Choroid plexus epithelial cell (primary cell): ENCODE data around the gene ZNF142.

Experiments
- DNase-seq: peaks from one replicate; pipeline ENCODE4 v3.0.0-alpha.2; 2010; ENCODE audit warnings: low read depth
- H3K4me3 ChIP-seq: 2 replicates; pipeline ENCODE4 v1.5.1; 2011; ENCODE audit warnings: low read depth, mild to moderate bottlenecking, control low read depth, low read length, moderate library complexity
- CTCF ChIP-seq: conservative IDR thresholded peaks from 2 replicates; pipeline ENCODE4 v1.5.1; 2011; ENCODE audit warnings: low read depth, mild to moderate bottlenecking, control low read depth, inconsistent platforms, low read length, moderate library complexity

The ZNF142 gene

GRCh38 chr2:218622606-218623365 lies 36.6 kb downstream of the ZNF142 start:
- TF ChIP-seq CTCF = no peak
- H3K4me3 ChIP-seq = no peak overlapping the region
- DNase-seq = peak; percentile 45

- TF ChIP-seq CTCF = no peak
- no peak overlapping the region for H3K4me3 ChIP-seq
- DNase-seq = no peak
Measured at GRCh38 chr2:218621007-218621406, 38.4 kb downstream of the ZNF142 start.

- DNase-seq = no peak
- no peak for TF ChIP-seq CTCF
- no peak overlapping the region for H3K4me3 ChIP-seq
Measured at GRCh38 chr2:218618102-218618860, 41.1 kb downstream of the ZNF142 start.

- no peak for TF ChIP-seq CTCF
- no peak for DNase-seq
- no peak overlapping the region for H3K4me3 ChIP-seq
Measured at GRCh38 chr2:218615868-218616315, 43.5 kb downstream of the ZNF142 start.

- DNase-seq = peak; percentile 66
- peak within 1 kb of the TSS; percentile 36 for H3K4me3 ChIP-seq
- peak; percentile 32 for TF ChIP-seq CTCF
Measured at GRCh38 chr2:218607436-218608115, 51.8 kb downstream of the ZNF142 start, which contains the start of gene PLCD4. Gene PLCD4, plus strand, starts transcription at chr2:218607899. Its CDS starts 7,841 bp downstream, at chr2:218615740.

- DNase-seq = peak; percentile 58
- no peak for TF ChIP-seq CTCF
Measured at GRCh38 chr2:218605432-218605831, 54.0 kb downstream of the ZNF142 start.

More at GRCh38 chr2:218605432-218605831, 54.0 kb downstream of the ZNF142 start:
- H3K4me3 ChIP-seq = no peak overlapping the region
